ENCODE results near the gene MARCHF2.
A peak's percentile ranks its signal among the peaks of the same experiment; 100 is the strongest.
"Not testable (repeated sequence)": the region's sequence is repeated elsewhere in the genome, so short reads cannot be mapped to it uniquely, and the experiment has no call there.

MARCHF2 gene

GRCh38 chr19:8429826-8430225, 16.7 kb downstream of the MARCHF2 start:
- no peak overlapping the region for H3K4me3 ChIP-seq (ENCODE audit: low read length)
- no peaks in the 10 kb centered on the region for H3K27me3 ChIP-seq (ENCODE audit: control insufficient read depth, insufficient read depth, low read length)
- peaks cover 10% of the 10 kb centered on the region for H3K4me1 ChIP-seq (ENCODE audit: control insufficient read depth, insufficient read depth, low read length)
- H3K9me3 ChIP-seq (ENCODE audit: control insufficient read depth, low read length) = no peaks in the 10 kb centered on the region
- H3K36me3 ChIP-seq (ENCODE audit: control insufficient read depth, insufficient read depth, low read length) = peaks cover 6% of the 10 kb centered on the region
- no peak overlapping the region for H3K9ac ChIP-seq (ENCODE audit: low read length)

- no peak overlapping the region for H3K9ac ChIP-seq (ENCODE audit: low read length)
- H3K9me3 ChIP-seq (ENCODE audit: control insufficient read depth, low read length) = no peaks in the 10 kb centered on the region
- no peak overlapping the region for H3K4me3 ChIP-seq (ENCODE audit: low read length)
- H3K36me3 ChIP-seq (ENCODE audit: control insufficient read depth, insufficient read depth, low read length) = peaks cover 6% of the 10 kb centered on the region
- H3K4me1 ChIP-seq (ENCODE audit: control insufficient read depth, insufficient read depth, low read length) = peaks cover 15% of the 10 kb centered on the region
- no peaks in the 10 kb centered on the region for H3K27me3 ChIP-seq (ENCODE audit: control insufficient read depth, insufficient read depth, low read length)
Observed at GRCh38 chr19:8430650-8431049, 17.5 kb downstream of the MARCHF2 start.

GRCh38 chr19:8438236-8438635, 25.1 kb downstream of the MARCHF2 start:
- H3K9me3 ChIP-seq (ENCODE audit: control insufficient read depth, low read length) = no peaks in the 10 kb centered on the region
- no peaks in the 10 kb centered on the region for H3K27me3 ChIP-seq (ENCODE audit: control insufficient read depth, insufficient read depth, low read length)
- peaks cover 15% of the 10 kb centered on the region for H3K4me1 ChIP-seq (ENCODE audit: control insufficient read depth, insufficient read depth, low read length)
- no peaks in the 10 kb centered on the region for H3K36me3 ChIP-seq (ENCODE audit: control insufficient read depth, insufficient read depth, low read length)
- no peak overlapping the region for H3K9ac ChIP-seq (ENCODE audit: low read length)
- H3K4me3 ChIP-seq (ENCODE audit: low read length) = no peak overlapping the region

- Histone ChIP-seq H3K4me3 (ENCODE audit: low read length) (no peak overlapping the region), H3K4me1 (ENCODE audit: control insufficient read depth, insufficient read depth, low read length) (peaks cover 11% of the 10 kb centered on the region), H3K9me3 (ENCODE audit: control insufficient read depth, low read length) (no peaks in the 10 kb centered on the region), H3K9ac (ENCODE audit: low read length) (no peak overlapping the region), H3K27me3 (ENCODE audit: control insufficient read depth, insufficient read depth, low read length) (no peaks in the 10 kb centered on the region), H3K36me3 (ENCODE audit: control insufficient read depth, insufficient read depth, low read length) (no peaks in the 10 kb centered on the region)
Observed at GRCh38 chr19:8441725-8442544, 28.8 kb downstream of the MARCHF2 start.

GRCh38 chr19:8444140-8444676, 31.1 kb downstream of the MARCHF2 start:
- Histone ChIP-seq H3K4me1 (ENCODE audit: control insufficient read depth, insufficient read depth, low read length) (peaks cover 24% of the 10 kb centered on the region), H3K9ac (ENCODE audit: low read length) (peak overlapping the region; percentile 63), H3K4me3 (ENCODE audit: low read length) (peak overlapping the region; percentile 33)
- H3K36me3 ChIP-seq (ENCODE audit: control insufficient read depth, insufficient read depth, low read length); H3K27me3 ChIP-seq (ENCODE audit: control insufficient read depth, insufficient read depth, low read length); H3K9me3 ChIP-seq (ENCODE audit: control insufficient read depth, low read length): not testable (repeated sequence)

- Histone ChIP-seq H3K9me3 (ENCODE audit: control insufficient read depth, low read length) (no peaks in the 10 kb centered on the region), H3K27me3 (ENCODE audit: control insufficient read depth, insufficient read depth, low read length) (no peaks in the 10 kb centered on the region), H3K36me3 (ENCODE audit: control insufficient read depth, insufficient read depth, low read length) (no peaks in the 10 kb centered on the region)
Observed at GRCh38 chr19:8444677-8445487, 31.8 kb downstream of the MARCHF2 start, which contains the start of gene HNRNPM. Gene HNRNPM, plus strand, starts transcription at chr19:8444975. Its CDS starts 24 bp downstream, at chr19:8444999.

GRCh38 chr19:8445488-8446001, 32.4 kb downstream of the MARCHF2 start:
- H3K4me3 ChIP-seq (ENCODE audit: low read length) = peak overlapping the region; percentile 17
- no peaks in the 10 kb centered on the region for H3K27me3 ChIP-seq (ENCODE audit: control insufficient read depth, insufficient read depth, low read length)
- peak overlapping the region; percentile 98 for H3K9ac ChIP-seq (ENCODE audit: low read length)
- no peaks in the 10 kb centered on the region for H3K36me3 ChIP-seq (ENCODE audit: control insufficient read depth, insufficient read depth, low read length)
- no peaks in the 10 kb centered on the region for H3K9me3 ChIP-seq (ENCODE audit: control insufficient read depth, low read length)
- H3K4me1 ChIP-seq (ENCODE audit: control insufficient read depth, insufficient read depth, low read length) = peaks cover 29% of the 10 kb centered on the region

More at GRCh38 chr19:8444677-8445487, 31.8 kb downstream of the MARCHF2 start, which contains the start of gene HNRNPM:
- Histone ChIP-seq H3K4me1 (ENCODE audit: control insufficient read depth, insufficient read depth, low read length) (peaks cover 26% of the 10 kb centered on the region), H3K9ac (ENCODE audit: low read length) (peak within 1 kb of the TSS; percentile 98), H3K4me3 (ENCODE audit: low read length) (peak within 1 kb of the TSS; percentile 33)

GRCh38 chr19:8446061-8446709, 33.1 kb downstream of the MARCHF2 start:
- Histone ChIP-seq H3K4me1 (ENCODE audit: control insufficient read depth, insufficient read depth, low read length) (peaks cover 30% of the 10 kb centered on the region), H3K36me3 (ENCODE audit: control insufficient read depth, insufficient read depth, low read length) (no peaks in the 10 kb centered on the region), H3K9me3 (ENCODE audit: control insufficient read depth, low read length) (no peaks in the 10 kb centered on the region), H3K4me3 (ENCODE audit: low read length) (peak overlapping the region; percentile 17), H3K27me3 (ENCODE audit: control insufficient read depth, insufficient read depth, low read length) (no peaks in the 10 kb centered on the region), H3K9ac (ENCODE audit: low read length) (peak overlapping the region; percentile 98)

- no peaks in the 10 kb centered on the region for H3K36me3 ChIP-seq (ENCODE audit: control insufficient read depth, insufficient read depth, low read length)
- H3K4me3 ChIP-seq (ENCODE audit: low read length) = no peak overlapping the region
- no peaks in the 10 kb centered on the region for H3K9me3 ChIP-seq (ENCODE audit: control insufficient read depth, low read length)
- no peaks in the 10 kb centered on the region for H3K27me3 ChIP-seq (ENCODE audit: control insufficient read depth, insufficient read depth, low read length)
- H3K4me1 ChIP-seq (ENCODE audit: control insufficient read depth, insufficient read depth, low read length) = peaks cover 61% of the 10 kb centered on the region
- H3K9ac ChIP-seq (ENCODE audit: low read length) = no peak overlapping the region
Observed at GRCh38 chr19:8449830-8450229, 36.7 kb downstream of the MARCHF2 start.

- no peaks in the 10 kb centered on the region for H3K9me3 ChIP-seq (ENCODE audit: control insufficient read depth, low read length)
- no peak overlapping the region for H3K4me3 ChIP-seq (ENCODE audit: low read length)
Observed at GRCh38 chr19:8451377-8451776, 38.3 kb downstream of the MARCHF2 start.

GRCh38 chr19:8451885-8452284, 38.8 kb downstream of the MARCHF2 start:
- Histone ChIP-seq H3K27me3 (ENCODE audit: control insufficient read depth, insufficient read depth, low read length) (no peaks in the 10 kb centered on the region), H3K4me1 (ENCODE audit: control insufficient read depth, insufficient read depth, low read length) (peaks cover 54% of the 10 kb centered on the region), H3K36me3 (ENCODE audit: control insufficient read depth, insufficient read depth, low read length) (no peaks in the 10 kb centered on the region), H3K4me3 (ENCODE audit: low read length) (no peak overlapping the region), H3K9ac (ENCODE audit: low read length) (no peak overlapping the region), H3K9me3 (ENCODE audit: control insufficient read depth, low read length) (no peaks in the 10 kb centered on the region)

More at GRCh38 chr19:8451377-8451776, 38.3 kb downstream of the MARCHF2 start:
- H3K4me1 ChIP-seq (ENCODE audit: control insufficient read depth, insufficient read depth, low read length) = peaks cover 55% of the 10 kb centered on the region
- H3K27me3 ChIP-seq (ENCODE audit: control insufficient read depth, insufficient read depth, low read length) = no peaks in the 10 kb centered on the region
- no peak overlapping the region for H3K9ac ChIP-seq (ENCODE audit: low read length)
- no peaks in the 10 kb centered on the region for H3K36me3 ChIP-seq (ENCODE audit: control insufficient read depth, insufficient read depth, low read length)

All from mucosa of stomach (tissue), 1 donor.